HepG2 (cell line): ENCODE data around the gene LDAH. TPM values are rescaled to one million over a fixed set of nuclear protein-coding genes. Genes with fewer than 3 reads are reported as not detected.

Experiments used
- ATF7 ChIP-seq, 2 experiments: fragments of 450-650 bp in 1 of 2; sonication (generic) in 1 of 2; formaldehyde crosslinking in 1 of 2; IDR thresholded peaks; 2 replicates each; pipeline versions ENCODE4 v1.4.0 to v1.6.1; 2016 to 2020; ENCODE audit warnings: antibody characterized with exemption in 1 of 2, mild to moderate bottlenecking in 1 of 2, missing genetic modification reagents in 1 of 2
- BRCA1 ChIP-seq: sonication (generic); formaldehyde crosslinking; IDR thresholded peaks from 2 replicates; pipeline ENCODE4 v1.4.0; 2020; ENCODE audit warnings: missing genetic modification reagents
- DPF2 ChIP-seq: sonication (generic); formaldehyde crosslinking; IDR thresholded peaks from 2 replicates; pipeline ENCODE4 v1.4.0; 2020; ENCODE audit warnings: mild to moderate bottlenecking, low read depth, missing genetic modification reagents, borderline replicate concordance
- JARID2 ChIP-seq: sonication (generic); formaldehyde crosslinking; IDR thresholded peaks from 2 replicates; pipeline ENCODE4 v1.8.1; 2023; ENCODE audit warnings: missing genetic modification reagents, inconsistent platforms; ENCODE audit not compliant: insufficient replicate concordance
- JDP2 ChIP-seq: sonication (generic); formaldehyde crosslinking; IDR thresholded peaks from 2 replicates; pipeline ENCODE4 v1.8.1; 2022; ENCODE audit warnings: missing genetic modification reagents, borderline replicate concordance
- NCOA1 ChIP-seq: sonication (generic); formaldehyde crosslinking; IDR thresholded peaks from 2 replicates; pipeline ENCODE4 v1.9.0; 2021; ENCODE audit warnings: missing genetic modification reagents
- NR2F6 ChIP-seq, 2 experiments: IDR thresholded peaks; 2 replicates each; pipeline ENCODE4 v1.6.1; 2016; ENCODE audit warnings: antibody characterized with exemption in 1 of 2, mild to moderate bottlenecking in 1 of 2
- SNAPC2 ChIP-seq: sonication (generic); formaldehyde crosslinking; IDR thresholded peaks from 2 replicates; pipeline ENCODE4 v1.8.1; 2022; ENCODE audit warnings: mild to moderate bottlenecking, missing genetic modification reagents
- TBP ChIP-seq: sonication (generic); formaldehyde crosslinking; IDR thresholded peaks from 2 replicates; pipeline ENCODE4 v1.5.0; 2020; ENCODE audit warnings: missing genetic modification reagents
- TBX3 ChIP-seq: fragments of 450-650 bp; IDR thresholded peaks from 2 replicates; pipeline ENCODE4 v1.6.1; 2017; ENCODE audit warnings: antibody characterized with exemption, mild to moderate bottlenecking, inconsistent platforms, borderline replicate concordance
- XRCC5 ChIP-seq: fragments of 200-400 bp; formaldehyde crosslinking; optimal IDR thresholded peaks from 2 replicates; pipeline ENCODE3; 2017; ENCODE audit warnings: mild to moderate bottlenecking, low read length
- ZC3H13 ChIP-seq: sonication (generic); formaldehyde crosslinking; IDR thresholded peaks from 2 replicates; pipeline ENCODE4 v1.8.1; 2023; ENCODE audit warnings: mild to moderate bottlenecking, missing genetic modification reagents, moderate library complexity
- ZHX1 ChIP-seq: sonication (generic); formaldehyde crosslinking; IDR thresholded peaks from 2 replicates; pipeline ENCODE4 v1.8.1; 2022; ENCODE audit warnings: low read depth, mild to moderate bottlenecking, missing genetic modification reagents
- ZNF354B ChIP-seq: sonication (generic); formaldehyde crosslinking; IDR thresholded peaks from 2 replicates; pipeline ENCODE4 v1.8.0; 2022; ENCODE audit warnings: mild to moderate bottlenecking, missing genetic modification reagents
- ZNF768 ChIP-seq: sonication (generic); formaldehyde crosslinking; IDR thresholded peaks from 2 replicates; pipeline ENCODE4 v1.4.0; 2020; ENCODE audit warnings: missing genetic modification reagents
- ZNF891 ChIP-seq: sonication (generic); formaldehyde crosslinking; IDR thresholded peaks from 2 replicates; pipeline ENCODE4 v1.5.0; 2020; ENCODE audit warnings: mild to moderate bottlenecking, missing genetic modification reagents
- polyA plus RNA-seq, 8 experiments: library from polyadenylated mRNA; depleted of rRNA in 3 of 8; stranded (reverse) in 7 of 8; unstranded in 1 of 8; fragments of >200 nt; fragmentation: Illumina TruSeq in 4 of 8; extraction: Trizol in 4 of 8; gene quantifications; 2 replicates each; pipeline versions ENCODE4 v1.2.1 to v1.2.3, GENCODE V29; 2011 to 2016; ENCODE audit warnings: low read depth in 4 of 8, missing spikeins in 1 of 8, mixed read lengths in 1 of 8; ENCODE audit not compliant: insufficient read depth in 1 of 8
- total RNA-seq, 5 experiments: library from RNA; depleted of rRNA; stranded (reverse); fragments of >200 nt; fragmentation: Illumina TruSeq; extraction: Trizol; gene quantifications; 2 replicates each; pipeline ENCODE4 v1.2.3, GENCODE V29; 2016; ENCODE audit warnings: low read depth in 1 of 5
- TF ChIP-seq, protein P1 (sequence below): sonication (generic); formaldehyde crosslinking; IDR thresholded peaks from 2 replicates; pipeline ENCODE4 v1.5.1; 2020; ENCODE audit warnings: missing genetic modification reagents, mild to moderate bottlenecking, borderline replicate concordance
- TF ChIP-seq, protein P2 (sequence below): sonication (generic); formaldehyde crosslinking; IDR thresholded peaks from 2 replicates; pipeline ENCODE4 v1.5.0; 2020; ENCODE audit warnings: mild to moderate bottlenecking, missing genetic modification reagents, borderline replicate concordance

LDAH gene
- total and polyA plus RNA-seq, 2 of the 13 experiments (the other 11 are each of a cell fraction or from before 2014, with no cell fraction given) = 28.8 to 46.2 TPM

GRCh38 chr2:20665243-20666004, 157.5 kb downstream of the LDAH start (continued):
- no peak; the same call in 1 of the 2 replicates for TF ChIP-seq ZHX1 (CRISPR knock-in tag)
- TF ChIP-seq, protein P1, sequence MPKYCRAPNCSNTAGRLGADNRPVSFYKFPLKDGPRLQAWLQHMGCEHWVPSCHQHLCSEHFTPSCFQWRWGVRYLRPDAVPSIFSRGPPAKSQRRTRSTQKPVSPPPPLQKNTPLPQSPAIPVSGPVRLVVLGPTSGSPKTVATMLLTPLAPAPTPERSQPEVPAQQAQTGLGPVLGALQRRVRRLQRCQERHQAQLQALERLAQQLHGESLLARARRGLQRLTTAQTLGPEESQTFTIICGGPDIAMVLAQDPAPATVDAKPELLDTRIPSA = no peak
- TF ChIP-seq NCOA1 = peak; percentile 11
- TF ChIP-seq ZNF891 (CRISPR knock-in tag) = peak; percentile 15
- no peak for TF ChIP-seq NR2F6 (IDR thresholded peaks at IDR 0.05)
- TF ChIP-seq NR2F6 (CRISPR knock-in tag; IDR thresholded peaks at IDR 0.05) = no peak
- TF ChIP-seq TBP (CRISPR knock-in tag) = no peak
- TF ChIP-seq JDP2 = no peak
- no peak for TF ChIP-seq SNAPC2 (CRISPR knock-in tag)
- no peak for TF ChIP-seq ATF7 (IDR thresholded peaks at IDR 0.05)
- no peak for TF ChIP-seq ATF7 (CRISPR knock-in tag; IDR thresholded peaks at IDR 0.05)
- TF ChIP-seq XRCC5 = no peak
- TF ChIP-seq ZC3H13 = peak; percentile 37
- TF ChIP-seq, protein P2, sequence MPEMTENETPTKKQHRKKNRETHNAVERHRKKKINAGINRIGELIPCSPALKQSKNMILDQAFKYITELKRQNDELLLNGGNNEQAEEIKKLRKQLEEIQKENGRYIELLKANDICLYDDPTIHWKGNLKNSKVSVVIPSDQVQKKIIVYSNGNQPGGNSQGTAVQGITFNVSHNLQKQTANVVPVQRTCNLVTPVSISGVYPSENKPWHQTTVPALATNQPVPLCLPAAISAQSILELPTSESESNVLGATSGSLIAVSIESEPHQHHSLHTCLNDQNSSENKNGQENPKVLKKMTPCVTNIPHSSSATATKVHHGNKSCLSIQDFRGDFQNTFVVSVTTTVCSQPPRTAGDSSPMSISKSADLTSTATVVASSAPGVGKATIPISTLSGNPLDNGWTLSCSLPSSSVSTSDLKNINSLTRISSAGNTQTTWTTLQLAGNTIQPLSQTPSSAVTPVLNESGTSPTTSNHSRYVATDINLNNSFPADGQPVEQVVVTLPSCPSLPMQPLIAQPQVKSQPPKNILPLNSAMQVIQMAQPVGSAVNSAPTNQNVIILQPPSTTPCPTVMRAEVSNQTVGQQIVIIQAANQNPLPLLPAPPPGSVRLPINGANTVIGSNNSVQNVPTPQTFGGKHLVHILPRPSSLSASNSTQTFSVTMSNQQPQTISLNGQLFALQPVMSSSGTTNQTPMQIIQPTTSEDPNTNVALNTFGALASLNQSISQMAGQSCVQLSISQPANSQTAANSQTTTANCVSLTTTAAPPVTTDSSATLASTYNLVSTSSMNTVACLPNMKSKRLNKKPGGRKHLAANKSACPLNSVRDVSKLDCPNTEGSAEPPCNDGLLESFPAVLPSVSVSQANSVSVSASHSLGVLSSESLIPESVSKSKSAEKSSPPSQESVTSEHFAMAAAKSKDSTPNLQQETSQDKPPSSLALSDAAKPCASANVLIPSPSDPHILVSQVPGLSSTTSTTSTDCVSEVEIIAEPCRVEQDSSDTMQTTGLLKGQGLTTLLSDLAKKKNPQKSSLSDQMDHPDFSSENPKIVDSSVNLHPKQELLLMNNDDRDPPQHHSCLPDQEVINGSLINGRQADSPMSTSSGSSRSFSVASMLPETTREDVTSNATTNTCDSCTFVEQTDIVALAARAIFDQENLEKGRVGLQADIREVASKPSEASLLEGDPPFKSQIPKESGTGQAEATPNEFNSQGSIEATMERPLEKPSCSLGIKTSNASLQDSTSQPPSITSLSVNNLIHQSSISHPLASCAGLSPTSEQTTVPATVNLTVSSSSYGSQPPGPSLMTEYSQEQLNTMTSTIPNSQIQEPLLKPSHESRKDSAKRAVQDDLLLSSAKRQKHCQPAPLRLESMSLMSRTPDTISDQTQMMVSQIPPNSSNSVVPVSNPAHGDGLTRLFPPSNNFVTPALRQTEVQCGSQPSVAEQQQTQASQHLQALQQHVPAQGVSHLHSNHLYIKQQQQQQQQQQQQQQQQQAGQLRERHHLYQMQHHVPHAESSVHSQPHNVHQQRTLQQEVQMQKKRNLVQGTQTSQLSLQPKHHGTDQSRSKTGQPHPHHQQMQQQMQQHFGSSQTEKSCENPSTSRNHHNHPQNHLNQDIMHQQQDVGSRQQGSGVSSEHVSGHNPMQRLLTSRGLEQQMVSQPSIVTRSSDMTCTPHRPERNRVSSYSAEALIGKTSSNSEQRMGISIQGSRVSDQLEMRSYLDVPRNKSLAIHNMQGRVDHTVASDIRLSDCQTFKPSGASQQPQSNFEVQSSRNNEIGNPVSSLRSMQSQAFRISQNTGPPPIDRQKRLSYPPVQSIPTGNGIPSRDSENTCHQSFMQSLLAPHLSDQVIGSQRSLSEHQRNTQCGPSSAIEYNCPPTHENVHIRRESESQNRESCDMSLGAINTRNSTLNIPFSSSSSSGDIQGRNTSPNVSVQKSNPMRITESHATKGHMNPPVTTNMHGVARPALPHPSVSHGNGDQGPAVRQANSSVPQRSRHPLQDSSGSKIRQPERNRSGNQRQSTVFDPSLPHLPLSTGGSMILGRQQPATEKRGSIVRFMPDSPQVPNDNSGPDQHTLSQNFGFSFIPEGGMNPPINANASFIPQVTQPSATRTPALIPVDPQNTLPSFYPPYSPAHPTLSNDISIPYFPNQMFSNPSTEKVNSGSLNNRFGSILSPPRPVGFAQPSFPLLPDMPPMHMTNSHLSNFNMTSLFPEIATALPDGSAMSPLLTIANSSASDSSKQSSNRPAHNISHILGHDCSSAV (CRISPR knock-in tag) = no peak
- no peak for TF ChIP-seq BRCA1
- no peak for TF ChIP-seq ZNF354B (CRISPR knock-in tag)
- TF ChIP-seq DPF2 (CRISPR knock-in tag) = no peak
- TF ChIP-seq ZNF768 (CRISPR knock-in tag) = no peak
- TF ChIP-seq JARID2 (CRISPR knock-in tag) = no peak
- TF ChIP-seq TBX3 = no peak
